ENCODE data around the gene MRTFB. TPM values are rescaled to one million over a fixed set of nuclear protein-coding genes. Genes with fewer than 3 reads are reported as not detected.
A peak's percentile ranks its signal among the peaks of the same experiment; 100 is the strongest.
"Not testable (repeated sequence)": the region's sequence is repeated elsewhere in the genome, so short reads cannot be mapped to it uniquely, and the experiment has no call there.

The MRTFB gene
- polyA plus RNA-seq, result 6.6 TPM

GRCh38 chr16:14070877-14071575, at the start of gene MRTFB:
TSS of gene MRTFB (plus strand) at chr16:14071319. CDS start at chr16:14140607, 69,288 bp downstream.
- Mint-ChIP-seq H3K9me3 (no peaks in the 10 kb centered on the region), H3K36me3 (no peaks in the 10 kb centered on the region), H3K4me1 (peaks cover 0 to 7% (median 6%) of the 10 kb centered on the region in 3 donors), H3K27me3 (peaks cover 3% of the 10 kb centered on the region), H3K4me3 (peak within 1 kb of the TSS; percentile 88 to 96 (median 93)), H3K27ac (peak within 1 kb of the TSS; percentile 41 to 91 (median 70))

DNA sequence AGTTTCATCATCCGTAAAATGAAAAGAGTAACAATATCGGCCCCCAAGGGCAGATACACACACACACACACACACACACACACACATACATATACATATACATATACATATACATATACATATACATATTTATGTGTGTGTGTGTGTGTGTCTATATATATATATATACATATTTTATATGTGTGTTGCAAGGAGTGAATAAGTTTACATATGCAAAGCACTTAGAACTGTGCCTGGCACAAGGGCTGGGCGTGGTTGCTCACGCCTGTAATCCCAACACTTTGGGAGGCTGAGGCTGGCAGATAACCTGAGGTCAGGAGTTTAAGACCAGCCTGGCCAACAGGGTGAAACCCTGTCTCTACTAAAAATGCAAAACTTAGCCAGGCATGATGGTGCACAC, 47.6 kb upstream of the MRTFB start:
- peaks cover 0 to 14% (median 2%) of the 10 kb centered on the region in 3 donors for H3K9me3 Mint-ChIP-seq
- H3K4me3 Mint-ChIP-seq, H3K27me3 Mint-ChIP-seq, H3K4me1 Mint-ChIP-seq, H3K36me3 Mint-ChIP-seq, H3K27ac Mint-ChIP-seq: not testable (repeated sequence)

DNA sequence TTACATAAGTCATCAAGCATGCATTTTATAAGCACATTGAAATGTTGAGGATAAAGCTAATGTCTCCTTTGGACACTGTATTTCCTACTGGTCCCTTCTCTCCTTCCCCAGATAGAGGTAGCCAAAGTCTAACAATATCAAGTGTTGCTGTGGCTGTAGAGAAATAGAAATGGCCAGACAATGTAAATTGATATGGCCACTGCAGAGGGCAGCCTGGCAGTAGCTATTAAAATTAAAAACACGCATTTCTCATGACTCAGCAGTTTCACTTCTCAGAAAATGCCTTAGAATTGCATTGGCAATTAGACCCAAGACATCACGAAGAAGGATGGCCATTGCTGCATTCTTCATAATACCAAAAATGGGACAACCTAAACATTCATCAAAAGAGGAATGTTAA, 46.8 kb upstream of the MRTFB start:
- H3K27me3 Mint-ChIP-seq, result peaks cover 8% of the 10 kb centered on the region
- no peak overlapping the region for H3K4me3 Mint-ChIP-seq
- H3K27ac Mint-ChIP-seq, result no peak overlapping the region
- H3K9me3 Mint-ChIP-seq, result peaks cover 0 to 14% (median 2%) of the 10 kb centered on the region in 3 donors
- H3K4me1 Mint-ChIP-seq, result no peaks in the 10 kb centered on the region
- peaks cover 5% of the 10 kb centered on the region for H3K36me3 Mint-ChIP-seq

DNA sequence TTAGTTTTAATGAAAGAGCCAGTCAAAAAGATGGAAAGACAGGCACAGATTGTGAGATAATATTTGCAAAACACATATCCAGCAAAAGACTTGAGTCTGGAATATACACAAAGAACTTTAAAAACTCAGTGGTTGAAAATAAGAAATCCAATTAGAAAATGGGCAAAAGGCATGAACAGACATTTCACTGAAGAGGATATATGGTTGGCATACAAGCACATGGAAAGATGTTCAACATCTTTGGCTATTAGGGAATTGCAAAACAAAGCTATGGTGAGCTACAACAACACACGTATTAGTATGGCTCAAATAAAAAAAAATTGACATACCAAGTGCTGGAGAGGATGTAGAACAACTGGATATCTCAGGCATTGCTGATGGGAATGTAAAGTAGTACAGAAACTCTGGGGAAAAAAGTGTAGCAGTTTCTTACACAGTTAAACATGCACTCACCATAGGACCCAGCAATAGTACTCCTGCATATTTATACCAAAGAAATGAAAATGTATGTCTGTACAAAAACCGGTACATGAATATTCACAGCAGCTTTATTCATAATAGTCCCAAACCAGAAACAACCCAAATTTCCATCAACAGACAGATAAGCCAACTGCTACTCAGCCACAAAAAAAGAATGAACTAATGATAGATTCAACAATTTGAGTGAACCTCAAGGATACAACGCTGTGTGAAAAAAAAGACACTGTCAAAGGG, 44.4 kb upstream of the MRTFB start:
- Mint-ChIP-seq H3K4me3 (no peak overlapping the region), H3K27ac (no peak overlapping the region), H3K4me1 (no peaks in the 10 kb centered on the region), H3K9me3 (peaks cover 0 to 14% (median 2%) of the 10 kb centered on the region in 3 donors), H3K36me3 (peaks cover 4% of the 10 kb centered on the region), H3K27me3 (peaks cover 6% of the 10 kb centered on the region)

DNA sequence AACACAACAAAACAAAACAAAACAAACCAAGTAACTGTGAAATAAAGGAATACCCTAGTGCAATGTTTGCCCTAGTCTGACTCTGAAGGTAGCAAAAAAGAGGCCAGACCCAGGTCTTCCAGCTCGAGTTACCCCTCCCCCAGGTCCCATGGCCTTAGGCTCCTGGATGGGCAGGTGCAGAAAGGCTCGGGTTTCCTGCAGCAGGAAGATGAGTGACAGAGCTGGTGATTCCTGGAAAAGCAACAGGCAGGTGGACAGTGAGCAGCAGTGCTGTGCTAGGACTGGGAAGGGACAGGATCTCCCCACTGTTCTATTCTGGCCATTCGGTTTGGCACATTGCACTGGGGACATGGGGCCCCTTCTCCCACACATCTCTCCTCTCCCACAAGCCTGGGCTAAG, 42.9 kb upstream of the MRTFB start:
- no peak overlapping the region for H3K4me3 Mint-ChIP-seq
- H3K27me3 Mint-ChIP-seq, result peaks cover 6% of the 10 kb centered on the region
- H3K4me1 Mint-ChIP-seq, result no peaks in the 10 kb centered on the region
- peaks cover 4% of the 10 kb centered on the region for H3K36me3 Mint-ChIP-seq
- H3K27ac Mint-ChIP-seq, result no peak overlapping the region
- peaks cover 0 to 14% (median 5%) of the 10 kb centered on the region in 3 donors for H3K9me3 Mint-ChIP-seq

GRCh38 chr16:14029658-14030057, 41.5 kb upstream of the MRTFB start:
- Mint-ChIP-seq H3K4me3 (no peak overlapping the region), H3K27me3 (peaks cover 6% of the 10 kb centered on the region), H3K36me3 (peaks cover 4% of the 10 kb centered on the region), H3K9me3 (peaks cover 0 to 14% (median 6%) of the 10 kb centered on the region in 3 donors), H3K4me1 (no peaks in the 10 kb centered on the region), H3K27ac (no peak overlapping the region)

GRCh38 chr16:14035092-14035491, 36.0 kb upstream of the MRTFB start:
- no peaks in the 10 kb centered on the region for H3K36me3 Mint-ChIP-seq
- no peaks in the 10 kb centered on the region for H3K27me3 Mint-ChIP-seq
- no peaks in the 10 kb centered on the region for H3K4me1 Mint-ChIP-seq
- H3K27ac Mint-ChIP-seq, result no peak overlapping the region
- H3K4me3 Mint-ChIP-seq, result no peak overlapping the region
- H3K9me3 Mint-ChIP-seq, result peaks cover 0 to 7% (median 0%) of the 10 kb centered on the region in 3 donors

GRCh38 chr16:14036889-14037288, 34.2 kb upstream of the MRTFB start:
- H3K4me1 Mint-ChIP-seq, result no peaks in the 10 kb centered on the region
- no peaks in the 10 kb centered on the region for H3K36me3 Mint-ChIP-seq
- H3K27ac Mint-ChIP-seq, result no peak overlapping the region
- no peak overlapping the region for H3K4me3 Mint-ChIP-seq
- peaks cover 0 to 6% (median 0%) of the 10 kb centered on the region in 3 donors for H3K9me3 Mint-ChIP-seq
- no peaks in the 10 kb centered on the region for H3K27me3 Mint-ChIP-seq

DNA sequence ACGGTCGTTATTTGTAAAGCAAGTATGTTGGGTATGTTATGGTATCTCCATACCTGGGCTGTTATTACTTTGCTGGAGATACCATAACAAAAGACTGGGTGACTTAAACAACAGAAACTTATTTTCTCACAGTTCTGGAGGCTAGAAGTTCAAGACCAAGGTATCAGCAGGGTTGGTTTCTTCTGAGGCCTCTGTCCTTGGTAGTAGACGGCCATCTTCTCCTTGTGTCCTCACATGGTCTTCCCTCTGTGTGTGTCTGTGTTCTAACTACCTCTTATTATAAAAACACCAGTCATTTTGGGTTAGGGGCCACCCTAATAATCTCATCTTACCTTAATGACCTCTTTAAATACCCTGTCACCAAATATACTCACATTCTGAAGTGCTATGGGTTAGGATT, 33.2 kb upstream of the MRTFB start:
- Mint-ChIP-seq H3K9me3 (peaks cover 0 to 4% (median 0%) of the 10 kb centered on the region in 3 donors), H3K27me3 (no peaks in the 10 kb centered on the region), H3K4me1 (no peaks in the 10 kb centered on the region), H3K27ac (no peak overlapping the region), H3K4me3 (no peak overlapping the region), H3K36me3 (no peaks in the 10 kb centered on the region)

- no peaks in the 10 kb centered on the region for H3K36me3 Mint-ChIP-seq
- no peaks in the 10 kb centered on the region for H3K4me1 Mint-ChIP-seq
- H3K9me3 Mint-ChIP-seq, result peaks cover 0 to 3% (median 3%) of the 10 kb centered on the region in 3 donors
- H3K4me3 Mint-ChIP-seq, result no peak overlapping the region
- H3K27ac Mint-ChIP-seq, result no peak overlapping the region
- no peaks in the 10 kb centered on the region for H3K27me3 Mint-ChIP-seq
Measured at GRCh38 chr16:14041164-14041563, 30.0 kb upstream of the MRTFB start.

- Mint-ChIP-seq H3K27me3 (no peaks in the 10 kb centered on the region), H3K36me3 (no peaks in the 10 kb centered on the region), H3K4me3 (no peak overlapping the region), H3K9me3 (peaks cover 0 to 3% (median 3%) of the 10 kb centered on the region in 3 donors), H3K27ac (no peak overlapping the region), H3K4me1 (no peaks in the 10 kb centered on the region)
Measured at GRCh38 chr16:14042706-14043105, 28.4 kb upstream of the MRTFB start.

DNA sequence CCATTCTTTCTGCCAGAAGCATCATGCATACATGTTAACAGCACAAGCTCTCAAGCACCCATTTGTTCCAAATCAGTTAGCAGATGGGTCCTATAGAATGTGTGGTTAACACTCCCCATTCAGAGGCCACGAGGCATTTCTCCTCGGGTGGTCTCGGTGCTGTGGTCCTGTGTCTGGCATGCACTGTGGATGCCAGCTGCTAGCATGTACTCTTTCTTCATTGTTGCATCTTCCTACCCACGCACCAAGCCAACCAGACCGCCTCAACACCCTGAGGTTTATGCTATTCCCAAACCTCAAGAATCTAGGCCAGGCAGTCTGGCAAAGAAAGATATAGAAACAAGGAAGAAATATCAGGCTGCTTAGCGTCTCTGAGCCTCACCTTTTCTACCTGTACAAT, 27.8 kb upstream of the MRTFB start:
- Mint-ChIP-seq H3K4me3 (no peak overlapping the region), H3K27ac (no peak overlapping the region), H3K36me3 (no peaks in the 10 kb centered on the region), H3K4me1 (peaks cover 0 to under 1% (median 0%) of the 10 kb centered on the region in 3 donors), H3K9me3 (peaks cover 0 to 3% (median 3%) of the 10 kb centered on the region in 3 donors), H3K27me3 (no peaks in the 10 kb centered on the region)

GRCh38 chr16:14043793-14044192, 27.3 kb upstream of the MRTFB start:
- peaks cover 1% of the 10 kb centered on the region for H3K27me3 Mint-ChIP-seq

GRCh38 chr16:14047121-14047859, 23.8 kb upstream of the MRTFB start:
- not testable (repeated sequence) for H3K27ac Mint-ChIP-seq, H3K4me3 Mint-ChIP-seq, H3K27me3 Mint-ChIP-seq, H3K9me3 Mint-ChIP-seq, H3K36me3 Mint-ChIP-seq, H3K4me1 Mint-ChIP-seq

More at GRCh38 chr16:14043793-14044192, 27.3 kb upstream of the MRTFB start:
- no peak overlapping the region for H3K27ac Mint-ChIP-seq
- H3K4me3 Mint-ChIP-seq, result no peak overlapping the region
- peaks cover 0 to 1% (median 0%) of the 10 kb centered on the region in 3 donors for H3K4me1 Mint-ChIP-seq
- peaks cover 0 to 3% (median 3%) of the 10 kb centered on the region in 3 donors for H3K9me3 Mint-ChIP-seq
- H3K36me3 Mint-ChIP-seq, result no peaks in the 10 kb centered on the region

Measured in IgD-negative memory B cell (primary cell).